ENCODE data around the gene WNT10A. TPM values are rescaled to one million over a fixed set of nuclear protein-coding genes. Genes with fewer than 3 reads are reported as not detected.

Gene WNT10A
- total and polyA plus RNA-seq, 4 experiments from 2014 or later = 7.6 to 12.4 (median 9.6) TPM

- Mint-ChIP-seq H3K4me3 (peak overlapping the region in 3 of 8 donors; percentile 9 to 59 (median 46)), H3K9me3 (no peaks in the 10 kb centered on the region), H3K27me3 (no peaks in the 10 kb centered on the region), H3K4me1 (peaks cover 36 to 71% (median 48%) of the 10 kb centered on the region in 4 donors), H3K27ac (peak overlapping the region; percentile 22 to 90 (median 81)), H3K36me3 (peaks cover 0 to 8% of the 10 kb centered on the region in 2 donors)
- H3K27ac ChIP-seq (ENCODE audit: low read depth, low read length) = no peak overlapping the region
- CTCF ChIA-PET (ENCODE audit: partially characterized antibody) = interaction anchor here (1.6 to 16.6 kb wide), 3 partner anchors 9 to 39 kb away, joined by 3 to 1167 read pairs (median 87); no protein-coding TSS in a partner anchor
- DNase-seq = no peak
- no peaks in the 10 kb centered on the region for H3K9me3 ChIP-seq (ENCODE audit: control insufficient read depth in 1 of 2, low read length in 2 of 2)
- POLR2A ChIA-PET (ENCODE audit: partially characterized antibody) = interaction anchor here (16.5 kb wide), 1 partner anchor 9 kb away, joined by 667 read pairs; no protein-coding TSS in a partner anchor
- no peak overlapping the region for H3K4me3 ChIP-seq (ENCODE audit: low read length in 2 of 2)
- no peaks in the 10 kb centered on the region for H3K27me3 ChIP-seq (ENCODE audit: insufficient read depth, low read length)
- H3K4me1 ChIP-seq (ENCODE audit: insufficient read depth, low read length) = peaks cover 49% of the 10 kb centered on the region
- no peaks in the 10 kb centered on the region for H3K36me3 ChIP-seq (ENCODE audit: insufficient read depth, low read length)
- intact Hi-C loops (cut with micrococcal nuclease) = no loop called here
These were observed 5.6 kb downstream of the WNT10A start for GRCh38 chr2:218885981-218886947.

- intact Hi-C loops (cut with micrococcal nuclease) = no loop called here
- peak overlapping the region in 6 of 7 donors; percentile 20 to 81 (median 52) for H3K27ac Mint-ChIP-seq
- no peak for DNase-seq
- H3K4me1 Mint-ChIP-seq = peaks cover 33 to 71% (median 47%) of the 10 kb centered on the region in 4 donors
- ChIA-PET CTCF (ENCODE audit: partially characterized antibody) (interaction anchor here (0.9 to 16.6 kb wide), 3 partner anchors 10 to 93 kb away, joined by 4 to 1167 read pairs (median 87); no protein-coding TSS in a partner anchor), POLR2A (ENCODE audit: partially characterized antibody) (interaction anchor here (1.0 to 16.5 kb wide), 3 partner anchors 7 to 10 kb away, joined by 4 to 667 read pairs (median 8); partner anchors contain the start of gene WNT10A)
- H3K36me3 Mint-ChIP-seq = peaks cover 0 to 8% of the 10 kb centered on the region in 2 donors
- Histone ChIP-seq H3K4me3 (ENCODE audit: low read length in 2 of 2) (no peak overlapping the region), H3K27me3 (ENCODE audit: insufficient read depth, low read length) (no peaks in the 10 kb centered on the region), H3K27ac (ENCODE audit: low read depth, low read length) (no peak overlapping the region), H3K36me3 (ENCODE audit: insufficient read depth, low read length) (no peaks in the 10 kb centered on the region), H3K4me1 (ENCODE audit: insufficient read depth, low read length) (peaks cover 48% of the 10 kb centered on the region), H3K9me3 (ENCODE audit: control insufficient read depth in 1 of 2, low read length in 2 of 2) (no peaks in the 10 kb centered on the region)
- no peaks in the 10 kb centered on the region for H3K27me3 Mint-ChIP-seq
- peak overlapping the region in 1 of 8 donors; percentile 12 for H3K4me3 Mint-ChIP-seq
- H3K9me3 Mint-ChIP-seq = no peaks in the 10 kb centered on the region
These were observed 6.4 kb downstream of the WNT10A start for GRCh38 chr2:218887079-218887478.

- H3K36me3 ChIP-seq (ENCODE audit: insufficient read depth, low read length) = no peaks in the 10 kb centered on the region
- POLR2A ChIA-PET (ENCODE audit: partially characterized antibody) = interaction anchor here (2.8 to 16.5 kb wide), 2 partner anchors 7 to 8 kb away, joined by 8 to 667 read pairs; partner anchors contain the start of gene WNT10A
- no peaks in the 10 kb centered on the region for H3K9me3 ChIP-seq (ENCODE audit: control insufficient read depth in 1 of 2, low read length in 2 of 2)
- peak overlapping the region in 1 of 7 donors; percentile 65 for H3K27ac Mint-ChIP-seq
- H3K4me3 ChIP-seq (ENCODE audit: low read length in 2 of 2) = no peak overlapping the region
- peaks cover 0 to 10% of the 10 kb centered on the region in 2 donors for H3K36me3 Mint-ChIP-seq
- no peak overlapping the region for H3K27ac ChIP-seq (ENCODE audit: low read depth, low read length)
- intact Hi-C loops (cut with micrococcal nuclease) = no loop called here
- peaks cover 47% of the 10 kb centered on the region for H3K4me1 ChIP-seq (ENCODE audit: insufficient read depth, low read length)
- no peaks in the 10 kb centered on the region for H3K9me3 Mint-ChIP-seq
- no peaks in the 10 kb centered on the region for H3K27me3 ChIP-seq (ENCODE audit: insufficient read depth, low read length)
- no peak overlapping the region for H3K4me3 Mint-ChIP-seq
- peaks cover 29 to 71% (median 43%) of the 10 kb centered on the region in 4 donors for H3K4me1 Mint-ChIP-seq
- no peaks in the 10 kb centered on the region for H3K27me3 Mint-ChIP-seq
- CTCF ChIA-PET (ENCODE audit: partially characterized antibody) = interaction anchor here (5.4 to 16.6 kb wide), 2 partner anchors 10 to 11 kb away, joined by 87 to 1167 read pairs; no protein-coding TSS in a partner anchor
- DNase-seq = no peak
These were observed 7.7 kb downstream of the WNT10A start for GRCh38 chr2:218888341-218888740.

- intact Hi-C loops (cut with micrococcal nuclease) = loop anchor here (5.0 to 10.0 kb wide), 3 partner anchors 325 to 603 kb away; partner anchors contain the start of genes CNOT9, DNAJB2 and USP37
- POLR2A ChIA-PET (ENCODE audit: partially characterized antibody) = interaction anchor here (2.8 to 10.0 kb wide), 2 partner anchors 9 to 10 kb away, joined by 8 to 667 read pairs; partner anchors contain the start of gene WNT10A
- Mint-ChIP-seq H3K9me3 (no peaks in the 10 kb centered on the region), H3K27me3 (no peaks in the 10 kb centered on the region), H3K27ac (peak overlapping the region in 1 of 7 donors; percentile 65), H3K4me1 (peaks cover 39 to 78% (median 49%) of the 10 kb centered on the region in 4 donors), H3K36me3 (peaks cover 0 to 10% of the 10 kb centered on the region in 2 donors), H3K4me3 (no peak overlapping the region)
- no peaks in the 10 kb centered on the region for H3K9me3 ChIP-seq (ENCODE audit: control insufficient read depth in 1 of 2, low read length in 2 of 2)
- no peak overlapping the region for H3K4me3 ChIP-seq (ENCODE audit: low read length in 2 of 2)
- peaks cover 50% of the 10 kb centered on the region for H3K4me1 ChIP-seq (ENCODE audit: insufficient read depth, low read length)
- CTCF ChIA-PET (ENCODE audit: partially characterized antibody) = interaction anchor here (5.4 to 15.8 kb wide), 2 partner anchors 9 to 13 kb away, joined by 87 to 1167 read pairs; partner anchors contain the start of gene WNT10A
- DNase-seq = no peak
- no peaks in the 10 kb centered on the region for H3K27me3 ChIP-seq (ENCODE audit: insufficient read depth, low read length)
- H3K27ac ChIP-seq (ENCODE audit: low read depth, low read length) = no peak overlapping the region
- no peaks in the 10 kb centered on the region for H3K36me3 ChIP-seq (ENCODE audit: insufficient read depth, low read length)
These were observed 9.3 kb downstream of the WNT10A start for GRCh38 chr2:218889937-218890336.

- Mint-ChIP-seq H3K9me3 (no peaks in the 10 kb centered on the region), H3K4me3 (no peak overlapping the region), H3K36me3 (peaks cover 0 to 10% of the 10 kb centered on the region in 2 donors), H3K27me3 (no peaks in the 10 kb centered on the region), H3K4me1 (peaks cover 40 to 78% (median 49%) of the 10 kb centered on the region in 4 donors), H3K27ac (peak overlapping the region in 5 of 7 donors; percentile 94 to 98 (median 97))
- Histone ChIP-seq H3K4me1 (ENCODE audit: insufficient read depth, low read length) (peaks cover 50% of the 10 kb centered on the region), H3K9me3 (ENCODE audit: control insufficient read depth in 1 of 2, low read length in 2 of 2) (no peaks in the 10 kb centered on the region), H3K27ac (ENCODE audit: low read depth, low read length) (no peak overlapping the region), H3K27me3 (ENCODE audit: insufficient read depth, low read length) (no peaks in the 10 kb centered on the region), H3K36me3 (ENCODE audit: insufficient read depth, low read length) (no peaks in the 10 kb centered on the region), H3K4me3 (ENCODE audit: low read length in 2 of 2) (no peak overlapping the region)
- intact Hi-C loops (cut with micrococcal nuclease) = loop anchor here (5.0 to 10.0 kb wide), 3 partner anchors 326 to 603 kb away; partner anchors contain the start of genes CNOT9, DNAJB2 and USP37
- DNase-seq = no peak
- ChIA-PET POLR2A (ENCODE audit: partially characterized antibody) (interaction anchor here (10.0 kb wide), 1 partner anchor 9 kb away, joined by 667 read pairs; the partner anchor contains the start of gene WNT10A), CTCF (ENCODE audit: partially characterized antibody) (interaction anchor here (15.8 kb wide), 1 partner anchor 9 kb away, joined by 1167 read pairs; the partner anchor contains the start of gene WNT10A)
These were observed 9.7 kb downstream of the WNT10A start for GRCh38 chr2:218890369-218890768.

- H3K36me3 Mint-ChIP-seq = peaks cover 0 to 11% of the 10 kb centered on the region in 2 donors
- Histone ChIP-seq H3K9me3 (ENCODE audit: control insufficient read depth in 1 of 2, low read length in 2 of 2) (no peaks in the 10 kb centered on the region), H3K36me3 (ENCODE audit: insufficient read depth, low read length) (no peaks in the 10 kb centered on the region), H3K27me3 (ENCODE audit: insufficient read depth, low read length) (no peaks in the 10 kb centered on the region), H3K4me3 (ENCODE audit: low read length in 2 of 2) (no peak overlapping the region), H3K4me1 (ENCODE audit: insufficient read depth, low read length) (peaks cover 54% of the 10 kb centered on the region), H3K27ac (ENCODE audit: low read depth, low read length) (peak overlapping the region; percentile 93)
- peaks cover 45 to 80% (median 53%) of the 10 kb centered on the region in 4 donors for H3K4me1 Mint-ChIP-seq
- CTCF ChIA-PET (ENCODE audit: partially characterized antibody) = interaction anchor here (0.6 to 15.8 kb wide), 4 partner anchors 10 to 320 kb away, joined by 3 to 1167 read pairs (median 5); partner anchors contain the start of gene WNT10A
- H3K27ac Mint-ChIP-seq = peak overlapping the region; percentile 94 to 98 (median 97)
- no peaks in the 10 kb centered on the region for H3K9me3 Mint-ChIP-seq
- peak overlapping the region in 5 of 8 donors; percentile 44 to 78 (median 62) for H3K4me3 Mint-ChIP-seq
- intact Hi-C loops (cut with micrococcal nuclease) = loop anchor here (1.0 to 10.0 kb wide), 4 partner anchors 11 to 604 kb away; partner anchors contain the start of genes CNOT9, DNAJB2, USP37 and WNT10A
- POLR2A ChIA-PET (ENCODE audit: partially characterized antibody) = interaction anchor here (1.9 to 10.0 kb wide), 3 partner anchors 10 to 496 kb away, joined by 7 to 667 read pairs (median 10); partner anchors contain the start of genes DNPEP and WNT10A
- H3K27me3 Mint-ChIP-seq = no peaks in the 10 kb centered on the region
- no peak for DNase-seq
These were observed 10.9 kb downstream of the WNT10A start for GRCh38 chr2:218891275-218892135.
